Measurements from ENCODE around the gene HEY2. TPM values are rescaled to one million over a fixed set of nuclear protein-coding genes. Genes with fewer than 3 reads are reported as not detected.

Gene HEY2
- total RNA-seq, 4 donors from 2014 or later, result 1.5 to 7.3 (median 4.3) TPM

- Histone ChIP-seq H3K36me3 (no peaks in the 10 kb centered on the region), H3K9me3 (no peaks in the 10 kb centered on the region), H3K27ac (peak overlapping the region; percentile 69 to 91 (median 83)), H3K4me3 (peak overlapping the region; percentile 64 to 77 (median 68)), H3K27me3 (peaks cover 0 to 25% of the 10 kb centered on the region in 2 donors), H3K4me1 (peaks cover 0 to 50% (median 2%) of the 10 kb centered on the region in 4 donors)
- TF ChIP-seq EP300 (IDR thresholded peaks at IDR 0.05), result peak in 1 of 2 donors; percentile 51
- TF ChIP-seq CTCF (IDR thresholded peaks at IDR 0.05), result no peak
- 0 to 2% methylated on average over 38 to 42 of the region's 42 CpGs for WGBS, 2 donors
- DNase-seq (ENCODE audit: low spot score in 2 of 2), result peak in 1 of 2 donors; percentile 31
These were observed 843 bp upstream of the HEY2 start for GRCh38 chr6:125748406-125749172.

- no peak for DNase-seq (ENCODE audit: low spot score in 2 of 2)
- peak overlapping the region; percentile 69 to 91 (median 83) for H3K27ac ChIP-seq
- 4 to 6% methylated on average over 35 of the region's 35 CpGs for WGBS, 2 donors
- no peaks in the 10 kb centered on the region for H3K36me3 ChIP-seq
- H3K4me3 ChIP-seq, result peak overlapping the region; percentile 61 to 73 (median 64)
- peaks cover 0 to 47% (median 2%) of the 10 kb centered on the region in 4 donors for H3K4me1 ChIP-seq
- TF ChIP-seq CTCF (IDR thresholded peaks at IDR 0.05), result no peak
- TF ChIP-seq POLR2A (IDR thresholded peaks at IDR 0.05), result no peak
- no peak for TF ChIP-seq EP300 (IDR thresholded peaks at IDR 0.05)
- peaks cover 0 to 31% of the 10 kb centered on the region in 2 donors for H3K27me3 ChIP-seq
- H3K9me3 ChIP-seq, result no peaks in the 10 kb centered on the region
These were observed 646 bp downstream of the HEY2 start for GRCh38 chr6:125749865-125750691.

- no peak for DNase-seq (ENCODE audit: low spot score in 2 of 2)
- WGBS, 2 donors, result 30 to 34% methylated on average over 4 of the region's 4 CpGs
- peaks cover 0 to 31% of the 10 kb centered on the region in 2 donors for H3K27me3 ChIP-seq
- no peak for TF ChIP-seq CTCF (IDR thresholded peaks at IDR 0.05)
- no peak for TF ChIP-seq POLR2A (IDR thresholded peaks at IDR 0.05)
- TF ChIP-seq EP300 (IDR thresholded peaks at IDR 0.05), result no peak
- no peaks in the 10 kb centered on the region for H3K9me3 ChIP-seq
- peak overlapping the region; percentile 61 to 73 (median 64) for H3K4me3 ChIP-seq
- H3K4me1 ChIP-seq, result peaks cover 0 to 43% (median 2%) of the 10 kb centered on the region in 4 donors
- no peaks in the 10 kb centered on the region for H3K36me3 ChIP-seq
- H3K27ac ChIP-seq, result peak overlapping the region in 1 of 4 donors; percentile 91
These were observed 1.4 kb downstream of the HEY2 start for GRCh38 chr6:125750692-125751333.

- no peak for DNase-seq (ENCODE audit: low spot score in 2 of 2)
- H3K27me3 ChIP-seq, result peaks cover 0 to 28% of the 10 kb centered on the region in 2 donors
- 73 to 74% methylated on average over 6 of the region's 6 CpGs for WGBS, 2 donors
- H3K4me1 ChIP-seq, result peaks cover 0 to 37% (median 2%) of the 10 kb centered on the region in 4 donors
- no peaks in the 10 kb centered on the region for H3K36me3 ChIP-seq
- H3K9me3 ChIP-seq, result no peaks in the 10 kb centered on the region
- no peak overlapping the region for H3K27ac ChIP-seq
- TF ChIP-seq EP300 (IDR thresholded peaks at IDR 0.05), result no peak
- no peak for TF ChIP-seq CTCF (IDR thresholded peaks at IDR 0.05)
- no peak for TF ChIP-seq POLR2A (IDR thresholded peaks at IDR 0.05)
- peak overlapping the region in 1 of 4 donors; percentile 73 for H3K4me3 ChIP-seq
These were observed 2.0 kb downstream of the HEY2 start for GRCh38 chr6:125751334-125751916.
